Effector memory CD4-positive, alpha-beta T cell (primary cell): ENCODE data around the gene CCER1.

ENCODE experiments used
- DNase-seq, 3 donors: peaks; one replicate each; pipeline ENCODE4 v3.0.0-alpha.2; 2020
- H3K27ac ChIP-seq: 2 replicates; pipeline ENCODE4 v1.7.0; 2013; ENCODE audit warnings: mild to moderate bottlenecking, low read length, moderate library complexity; ENCODE audit not compliant: insufficient read depth, poor library complexity, severe bottlenecking
- H3K27me3 ChIP-seq: replicated peaks from 2 replicates; pipeline ENCODE4 v1.7.0; 2013; ENCODE audit warnings: mild to moderate bottlenecking, low read length; ENCODE audit not compliant: insufficient read depth, control insufficient read depth, poor library complexity, severe bottlenecking
- H3K36me3 ChIP-seq: 2 replicates; pipeline ENCODE4 v1.7.0; 2013; ENCODE audit warnings: mild to moderate bottlenecking, low read length, moderate library complexity; ENCODE audit not compliant: control insufficient read depth, insufficient read depth
- H3K4me1 ChIP-seq: 2 replicates; pipeline ENCODE4 v1.7.0; 2013; ENCODE audit warnings: low read length, mild to moderate bottlenecking; ENCODE audit not compliant: control insufficient read depth, insufficient read depth, poor library complexity, severe bottlenecking
- H3K4me3 ChIP-seq: 2 replicates; pipeline ENCODE4 v1.7.0; 2013; ENCODE audit warnings: low read length, low read depth, mild to moderate bottlenecking; ENCODE audit not compliant: insufficient read depth, poor library complexity, severe bottlenecking
- H3K9me3 ChIP-seq: 2 replicates; pipeline ENCODE4 v1.7.0; 2013; ENCODE audit warnings: mild to moderate bottlenecking, low read length, moderate library complexity; ENCODE audit not compliant: control insufficient read depth

CCER1 gene

DNA sequence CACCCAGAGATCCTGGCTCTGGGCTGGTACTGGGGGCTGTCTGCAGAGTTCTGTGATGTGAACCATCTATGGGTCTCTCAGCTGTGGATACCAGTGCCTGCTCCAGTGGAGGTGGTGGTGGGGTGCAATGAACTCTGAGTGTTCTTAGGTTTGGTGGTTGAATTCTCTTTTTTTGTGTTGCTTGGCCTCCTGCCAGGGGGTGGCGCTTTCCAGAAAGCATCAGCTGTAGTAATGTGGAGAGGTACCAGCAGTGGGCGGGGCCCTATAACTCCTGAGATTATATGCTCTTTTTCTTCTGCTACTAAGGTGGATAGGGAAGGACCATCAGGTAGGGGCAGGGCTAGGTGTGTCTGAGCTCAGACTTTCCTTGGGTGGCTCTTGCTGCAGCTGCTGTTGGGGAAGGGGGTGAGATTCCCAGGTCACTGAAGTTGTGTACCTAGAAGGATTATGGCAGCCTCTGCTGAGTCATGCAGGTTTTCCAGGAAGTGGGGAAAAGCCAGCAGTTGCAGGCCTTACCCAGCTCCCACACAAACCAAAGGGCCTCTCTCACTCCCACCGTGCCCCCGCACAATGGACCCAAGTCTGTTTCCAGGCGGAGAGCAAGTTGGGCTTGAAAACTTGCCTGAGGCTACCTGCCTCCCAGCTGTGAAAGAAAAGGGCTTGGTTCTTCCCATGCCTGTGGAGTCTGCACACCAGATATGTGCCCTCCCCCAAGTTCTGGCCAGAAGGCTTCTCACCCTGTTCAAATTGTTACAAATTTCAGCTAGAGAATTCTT lies 18.6 kb downstream of the CCER1 start:
- Histone ChIP-seq H3K4me3 (no peak overlapping the region), H3K27ac (no peak overlapping the region), H3K9me3 (no peaks in the 10 kb centered on the region), H3K4me1 (no peaks in the 10 kb centered on the region), H3K27me3 (no peaks in the 10 kb centered on the region), H3K36me3 (no peaks in the 10 kb centered on the region)
- DNase-seq, result no peak

- H3K27me3 ChIP-seq, result no peaks in the 10 kb centered on the region
- no peak overlapping the region for H3K4me3 ChIP-seq
- no peaks in the 10 kb centered on the region for H3K36me3 ChIP-seq
- H3K4me1 ChIP-seq, result no peaks in the 10 kb centered on the region
- no peak overlapping the region for H3K27ac ChIP-seq
- H3K9me3 ChIP-seq, result no peaks in the 10 kb centered on the region
- no peak for DNase-seq
Measured at GRCh38 chr12:90925562-90925961, 29.4 kb downstream of the CCER1 start.

GRCh38 chr12:90924406-90924805 lies 30.6 kb downstream of the CCER1 start:
- Histone ChIP-seq H3K36me3 (no peaks in the 10 kb centered on the region), H3K4me3 (no peak overlapping the region), H3K4me1 (no peaks in the 10 kb centered on the region), H3K9me3 (no peaks in the 10 kb centered on the region), H3K27ac (no peak overlapping the region), H3K27me3 (no peaks in the 10 kb centered on the region)
- no peak for DNase-seq

DNA sequence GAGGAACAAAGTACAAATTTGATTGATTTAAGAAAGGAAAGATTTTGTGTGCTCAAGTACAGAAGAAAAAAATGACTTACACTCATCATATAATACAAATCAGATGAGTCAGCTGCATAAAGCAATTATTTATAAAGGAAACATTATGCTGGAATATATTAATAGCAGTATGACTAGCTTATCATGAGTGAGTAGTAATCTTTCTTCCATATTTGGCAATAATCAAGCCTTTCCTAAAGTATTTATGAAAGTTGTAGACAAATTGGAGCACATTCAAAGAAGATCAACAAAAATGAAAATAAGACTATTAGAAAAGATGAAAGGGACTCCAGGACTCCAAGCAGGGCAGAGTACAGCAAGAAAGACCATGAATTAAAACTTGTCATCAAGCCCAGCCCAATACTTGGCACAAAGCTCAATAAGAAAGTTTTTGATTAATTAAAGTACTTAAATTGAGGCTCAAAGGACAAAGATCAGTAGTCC lies 32.8 kb downstream of the CCER1 start:
- H3K4me3 ChIP-seq, result no peak overlapping the region
- H3K9me3 ChIP-seq, result no peaks in the 10 kb centered on the region
- no peak for DNase-seq

GRCh38 chr12:90921536-90921935 lies 33.4 kb downstream of the CCER1 start:
- H3K4me3 ChIP-seq, result no peak overlapping the region
- no peak overlapping the region for H3K27ac ChIP-seq
- no peaks in the 10 kb centered on the region for H3K27me3 ChIP-seq
- H3K4me1 ChIP-seq, result no peaks in the 10 kb centered on the region
- no peaks in the 10 kb centered on the region for H3K36me3 ChIP-seq
- no peak for DNase-seq
- H3K9me3 ChIP-seq, result no peaks in the 10 kb centered on the region

More for the DNA sequence above, 32.8 kb downstream of the CCER1 start:
- Histone ChIP-seq H3K36me3 (no peaks in the 10 kb centered on the region), H3K27ac (no peak overlapping the region), H3K27me3 (no peaks in the 10 kb centered on the region), H3K4me1 (no peaks in the 10 kb centered on the region)

DNA sequence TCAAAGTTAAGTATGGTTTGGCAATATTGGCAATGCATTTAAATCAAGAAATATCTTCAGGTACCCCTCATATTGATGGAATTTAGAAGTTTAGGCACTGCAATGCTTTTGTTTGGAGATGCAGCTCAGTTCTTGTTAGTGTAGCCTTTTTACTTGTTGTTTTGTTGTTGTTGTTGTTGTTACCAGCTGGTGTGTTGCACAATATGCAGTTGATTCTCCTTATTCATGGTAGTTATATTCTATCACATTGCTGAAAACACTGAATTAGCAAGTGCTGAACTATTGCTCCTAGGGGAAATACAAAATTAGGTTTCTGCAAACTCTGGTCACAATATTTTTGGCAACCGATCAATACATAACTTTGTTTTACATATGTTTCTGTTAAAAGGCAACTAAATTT lies 34.8 kb downstream of the CCER1 start:
- Histone ChIP-seq H3K27ac (no peak overlapping the region), H3K4me3 (no peak overlapping the region), H3K4me1 (no peaks in the 10 kb centered on the region), H3K9me3 (no peaks in the 10 kb centered on the region), H3K36me3 (no peaks in the 10 kb centered on the region), H3K27me3 (no peaks in the 10 kb centered on the region)
- DNase-seq, result no peak

- Histone ChIP-seq H3K4me3 (no peak overlapping the region), H3K9me3 (no peaks in the 10 kb centered on the region), H3K27ac (no peak overlapping the region), H3K27me3 (no peaks in the 10 kb centered on the region), H3K36me3 (no peaks in the 10 kb centered on the region), H3K4me1 (no peaks in the 10 kb centered on the region)
- DNase-seq, result no peak
Measured at GRCh38 chr12:90917431-90917830, 37.5 kb downstream of the CCER1 start.

- no peak for DNase-seq
- Histone ChIP-seq H3K27ac (no peak overlapping the region), H3K4me3 (no peak overlapping the region), H3K27me3 (no peaks in the 10 kb centered on the region), H3K9me3 (no peaks in the 10 kb centered on the region), H3K4me1 (no peaks in the 10 kb centered on the region), H3K36me3 (no peaks in the 10 kb centered on the region)
Measured at GRCh38 chr12:90916516-90916915, 38.5 kb downstream of the CCER1 start.

DNA sequence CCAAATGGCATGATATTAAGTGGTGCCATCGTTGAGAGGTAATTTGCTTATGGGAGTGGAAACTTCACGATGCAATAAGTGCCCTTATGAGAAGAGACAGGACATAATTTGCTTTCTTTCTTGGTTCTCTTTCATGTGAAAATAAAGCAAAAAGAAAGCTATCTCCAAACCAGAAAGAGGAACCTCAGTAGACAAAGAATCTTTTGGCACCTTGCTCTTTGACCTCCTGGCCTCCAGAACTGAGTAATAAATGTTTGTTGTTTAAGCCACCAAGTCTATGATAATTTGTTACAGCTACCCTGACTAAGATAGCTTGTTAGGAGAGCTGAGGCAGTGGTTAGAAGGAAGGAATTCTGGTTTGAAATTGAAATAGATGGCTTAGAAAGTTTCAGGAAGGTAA lies 39.6 kb downstream of the CCER1 start:
- Histone ChIP-seq H3K4me3 (no peak overlapping the region), H3K27me3 (no peaks in the 10 kb centered on the region), H3K27ac (no peak overlapping the region)

GRCh38 chr12:90910958-90911357 lies 44.0 kb downstream of the CCER1 start:
- no peak for DNase-seq
- H3K27me3 ChIP-seq, result no peaks in the 10 kb centered on the region
- no peaks in the 10 kb centered on the region for H3K36me3 ChIP-seq
- H3K27ac ChIP-seq, result no peak overlapping the region
- H3K9me3 ChIP-seq, result no peaks in the 10 kb centered on the region
- no peak overlapping the region for H3K4me3 ChIP-seq
- no peaks in the 10 kb centered on the region for H3K4me1 ChIP-seq

More for the DNA sequence above, 39.6 kb downstream of the CCER1 start:
- H3K36me3 ChIP-seq, result no peaks in the 10 kb centered on the region
- no peaks in the 10 kb centered on the region for H3K4me1 ChIP-seq
- H3K9me3 ChIP-seq, result no peaks in the 10 kb centered on the region
- no peak for DNase-seq
